ENCODE data around the gene CCDC197. TPM values are rescaled to one million over a fixed set of nuclear protein-coding genes. Genes with fewer than 3 reads are reported as not detected.

Gene CCDC197
- total RNA-seq, 1 experiment from 2014 or later: not detected

DNA sequence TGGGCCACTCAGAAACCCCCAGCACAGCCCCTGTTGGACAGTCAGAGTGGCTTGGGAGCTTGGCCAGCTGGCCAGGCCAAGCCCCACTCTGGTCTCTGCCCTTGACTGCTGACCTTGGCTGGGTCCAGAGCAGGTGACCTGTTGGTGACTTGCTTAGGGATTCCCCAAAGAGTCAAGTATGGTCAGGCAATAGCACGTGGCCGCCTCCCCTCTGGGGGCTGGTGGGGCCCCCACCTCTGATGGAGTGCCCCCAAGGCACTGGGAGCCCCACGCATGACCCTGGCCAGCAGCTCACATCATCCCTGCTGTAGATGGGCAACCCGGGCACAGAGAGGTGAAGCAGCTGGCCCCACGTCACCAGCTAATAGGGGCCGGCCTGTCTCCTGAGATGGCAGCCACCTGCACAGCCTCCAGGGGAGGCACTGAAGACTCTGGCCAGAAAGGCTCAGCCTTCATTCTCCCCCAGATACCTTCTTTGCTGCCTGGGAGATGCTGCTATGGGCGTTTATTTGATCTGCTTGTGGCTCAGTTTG is 1.8 kb downstream of the CCDC197 start:
- DNase-seq (ENCODE audit: low read depth): no peak

DNA sequence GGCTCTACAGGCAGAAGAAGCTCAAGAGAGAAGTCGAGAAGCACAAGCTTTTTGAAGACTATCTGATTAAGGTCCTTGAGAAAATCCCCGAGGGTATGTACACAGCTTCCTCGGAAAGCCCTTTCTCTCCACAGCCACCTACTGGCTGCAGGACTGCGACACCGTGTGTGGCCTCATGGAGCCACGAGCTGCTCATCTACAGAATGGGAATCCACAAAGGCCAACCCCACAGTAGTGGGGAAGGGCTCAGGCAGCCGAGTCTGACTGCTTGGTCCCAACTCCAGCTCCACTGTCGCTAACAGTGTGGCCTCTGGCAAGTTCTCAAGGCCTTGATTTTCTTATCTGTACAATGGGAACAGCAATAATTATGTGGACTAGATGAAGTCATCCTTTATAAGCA is 2.5 kb downstream of the CCDC197 start:
- no peak for DNase-seq (ENCODE audit: low read depth)

DNA sequence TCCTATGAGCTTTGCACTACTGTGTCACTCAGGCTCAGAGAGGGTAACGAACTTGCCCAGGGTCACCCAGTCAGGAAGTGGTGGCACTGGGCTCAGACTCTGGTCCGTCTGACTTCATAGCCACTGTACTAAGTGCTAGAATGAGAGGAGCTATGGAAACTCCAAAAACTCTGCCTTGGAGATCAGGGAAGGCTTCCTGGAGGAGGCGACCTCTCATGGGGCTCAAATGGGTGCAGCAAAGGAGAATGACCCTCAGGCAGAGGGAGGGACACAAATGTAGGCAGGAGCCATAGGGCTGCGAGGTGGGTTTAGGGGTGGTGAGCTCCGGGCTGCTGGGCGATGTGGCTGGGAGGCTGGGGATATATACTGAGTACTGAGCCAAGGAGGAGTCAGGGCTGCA is 3.2 kb downstream of the CCDC197 start:
- no peak for DNase-seq (ENCODE audit: low read depth)

DNA sequence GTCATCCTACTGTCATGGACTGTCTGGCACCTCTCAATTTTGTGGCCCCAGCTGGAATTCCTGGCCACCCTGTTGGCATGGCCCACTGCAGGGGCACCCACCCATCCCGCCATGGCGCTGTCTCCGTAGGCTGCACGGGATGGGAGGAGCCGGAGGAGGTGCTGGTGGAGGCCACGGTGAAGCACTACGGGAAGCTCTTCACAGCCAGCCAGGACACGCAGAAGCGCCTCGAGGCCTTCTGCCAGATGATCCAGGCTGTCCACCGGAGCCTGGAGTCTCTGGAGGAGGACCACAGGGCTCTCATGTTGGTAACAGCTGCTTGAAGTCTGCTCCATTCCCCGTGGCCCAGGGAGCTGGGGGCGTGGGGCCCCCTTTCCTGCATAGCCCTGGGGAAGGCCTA is 3.9 kb downstream of the CCDC197 start:
- DNase-seq (ENCODE audit: low read depth): no peak

DNA sequence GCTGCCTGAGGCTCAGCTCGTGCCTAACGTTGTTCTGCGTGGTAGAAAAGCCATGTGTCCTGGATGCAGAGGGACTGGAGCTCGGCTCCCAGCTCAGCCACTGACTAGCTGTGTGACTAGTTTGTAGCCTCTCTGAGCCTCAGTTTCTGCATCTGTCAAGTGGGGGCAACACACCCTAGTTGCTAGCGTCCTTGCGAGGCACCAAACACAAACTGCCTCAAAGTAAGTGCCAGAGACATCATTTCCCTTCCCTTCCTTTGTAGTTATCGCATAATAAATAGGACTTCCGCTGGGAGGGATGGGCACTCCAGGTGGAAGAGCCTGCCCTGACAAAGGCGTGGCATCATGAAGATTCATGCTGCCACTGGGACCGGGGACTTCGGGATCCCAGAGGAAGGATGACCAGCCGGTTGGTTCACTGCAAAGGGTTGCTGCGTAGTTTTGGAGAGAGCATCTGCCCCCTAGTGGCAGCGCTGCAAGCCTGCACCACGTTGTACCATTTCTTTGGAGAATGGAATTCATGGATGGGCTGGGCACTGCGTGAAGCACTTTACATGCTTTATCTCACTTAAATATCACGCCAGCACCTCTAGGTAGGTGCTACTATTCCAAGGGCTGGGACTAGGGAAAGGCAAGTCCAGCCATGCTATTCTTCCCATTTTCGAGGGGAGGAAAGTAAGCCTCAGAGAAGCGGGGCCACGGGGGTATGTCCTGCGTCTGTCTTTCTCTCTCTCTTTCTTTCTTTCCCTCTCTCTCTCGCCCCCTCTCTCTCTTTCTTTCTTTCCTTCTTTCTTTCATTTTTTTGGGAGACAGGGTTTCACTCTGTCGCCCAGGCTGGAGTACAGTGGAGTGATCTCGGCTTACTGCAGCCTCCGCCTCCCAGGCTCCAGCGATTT is 4.6 kb downstream of the CCDC197 start:
- peak; percentile 55 for DNase-seq (ENCODE audit: low read depth)

GRCh38 chr14:94003397-94003796 is 6.3 kb downstream of the CCDC197 start:
- DNase-seq (ENCODE audit: low read depth): no peak

DNA sequence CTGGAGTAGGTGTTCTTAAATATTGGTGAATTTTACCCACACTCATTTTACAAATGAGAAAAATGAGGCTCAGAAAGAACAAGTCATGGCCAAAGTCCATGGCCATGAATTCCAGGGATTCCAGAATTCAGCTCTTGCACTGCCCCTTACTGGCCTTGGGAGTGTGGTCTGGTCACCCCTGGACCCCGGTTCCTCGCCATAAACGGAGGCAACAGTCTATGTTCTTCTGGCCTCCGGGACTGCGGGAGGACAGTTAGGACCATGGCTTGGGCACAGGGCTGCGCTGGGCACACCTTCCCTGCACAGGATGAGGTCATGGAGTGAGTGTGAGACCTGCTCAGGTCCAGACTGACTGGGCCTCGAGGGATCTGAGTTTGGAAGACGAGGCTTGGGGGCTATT is 6.9 kb downstream of the CCDC197 start:
- no peak for DNase-seq (ENCODE audit: low read depth)

- no peak for DNase-seq (ENCODE audit: low read depth)
Observed at GRCh38 chr14:94005324-94006073, 8.4 kb downstream of the CCDC197 start.

DNA sequence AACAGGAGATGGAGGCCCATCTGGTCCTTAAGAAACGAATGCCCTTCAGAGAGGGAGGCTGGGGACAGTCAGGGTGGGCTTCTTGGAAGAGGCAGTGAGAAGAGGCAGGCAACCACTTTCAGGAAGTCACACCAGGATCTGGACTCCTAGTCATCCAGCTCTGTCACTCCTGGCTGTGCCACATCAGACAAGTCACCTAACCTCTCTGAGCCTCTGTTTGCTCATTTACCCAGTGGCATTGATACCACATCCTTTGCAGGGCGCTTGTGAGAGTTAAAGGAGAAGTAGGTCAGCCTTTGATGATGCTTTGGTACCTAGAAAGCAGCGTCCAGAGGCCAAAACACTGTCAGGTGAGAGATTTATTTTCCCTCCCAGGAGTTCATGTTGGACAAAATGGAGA is 11.1 kb downstream of the CCDC197 start:
- DNase-seq (ENCODE audit: low read depth): no peak

- DNase-seq (ENCODE audit: low read depth): peak; percentile 59
Observed at GRCh38 chr14:94009767-94010166, 12.7 kb downstream of the CCDC197 start.

GRCh38 chr14:94010625-94011024 is 13.5 kb downstream of the CCDC197 start:
- no peak for DNase-seq (ENCODE audit: low read depth)

DNA sequence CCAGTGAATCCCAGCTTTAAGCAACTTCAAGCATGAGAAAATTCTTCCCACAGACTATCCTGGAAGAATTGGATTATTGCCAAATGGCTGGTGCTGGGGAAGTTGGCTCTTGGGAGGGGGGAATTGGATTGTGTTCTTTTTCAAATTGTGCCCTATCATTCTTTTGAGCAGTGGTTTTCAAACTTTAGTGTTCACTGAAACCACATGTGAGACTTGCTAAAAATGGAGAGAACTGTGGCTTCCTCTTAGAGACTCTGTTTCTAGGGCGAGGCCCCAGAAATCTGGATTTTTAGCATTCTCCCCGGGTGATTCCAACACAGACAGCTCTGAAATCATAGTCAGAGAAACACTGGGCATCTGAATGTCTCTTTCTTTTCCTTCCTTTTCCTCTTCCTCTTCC is 14.7 kb downstream of the CCDC197 start:
- no peak for DNase-seq (ENCODE audit: low read depth)

DNA sequence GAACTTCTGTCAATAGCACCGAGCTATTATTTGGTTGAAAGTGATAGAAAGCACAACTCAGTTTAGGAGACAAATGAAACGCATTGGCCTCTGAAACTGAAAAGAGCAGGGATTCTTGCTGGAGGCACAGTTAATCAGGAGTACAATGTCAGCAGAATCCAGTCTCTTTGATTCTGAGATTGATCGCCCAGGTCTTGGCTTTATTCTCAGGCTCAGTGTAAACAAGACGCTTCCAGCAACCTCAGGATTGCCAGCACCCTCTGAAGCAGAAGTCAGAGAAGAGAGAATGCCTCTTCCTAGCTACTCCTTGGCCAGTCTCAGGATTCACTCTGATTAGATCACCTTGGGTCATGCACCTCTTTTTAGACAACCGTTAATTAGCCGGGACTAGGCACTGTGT is 17.3 kb downstream of the CCDC197 start:
- DNase-seq (ENCODE audit: low read depth): no peak

GRCh38 chr14:94015223-94015622 is 18.1 kb downstream of the CCDC197 start:
- DNase-seq (ENCODE audit: low read depth): no peak

DNA sequence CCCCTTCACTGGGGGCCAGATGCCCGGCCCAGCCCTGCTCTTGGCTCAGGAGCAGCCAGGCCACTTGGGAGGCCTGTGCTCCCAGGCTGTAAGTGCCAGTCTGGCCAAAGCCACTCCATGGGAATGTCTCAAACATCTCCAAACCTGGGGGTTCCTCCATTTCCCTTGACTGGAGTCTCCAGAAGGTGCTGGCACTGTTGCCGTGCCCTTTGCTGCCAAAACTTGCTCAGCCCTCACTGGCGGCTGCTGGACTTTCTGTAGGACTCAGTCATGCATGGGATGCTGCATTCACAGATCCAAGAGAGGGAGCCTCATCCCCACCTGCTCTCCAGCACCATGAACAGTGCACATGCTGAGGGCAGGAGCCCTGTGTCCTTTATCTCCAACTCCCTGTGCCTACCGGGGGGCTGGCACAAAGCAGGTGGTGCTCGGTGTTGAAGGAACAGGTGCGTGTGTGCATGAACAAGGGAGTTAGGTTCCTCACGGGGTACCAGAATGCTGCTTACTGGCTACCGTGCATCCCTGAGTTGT is 19.4 kb downstream of the CCDC197 start:
- DNase-seq (ENCODE audit: low read depth): no peak

DNA sequence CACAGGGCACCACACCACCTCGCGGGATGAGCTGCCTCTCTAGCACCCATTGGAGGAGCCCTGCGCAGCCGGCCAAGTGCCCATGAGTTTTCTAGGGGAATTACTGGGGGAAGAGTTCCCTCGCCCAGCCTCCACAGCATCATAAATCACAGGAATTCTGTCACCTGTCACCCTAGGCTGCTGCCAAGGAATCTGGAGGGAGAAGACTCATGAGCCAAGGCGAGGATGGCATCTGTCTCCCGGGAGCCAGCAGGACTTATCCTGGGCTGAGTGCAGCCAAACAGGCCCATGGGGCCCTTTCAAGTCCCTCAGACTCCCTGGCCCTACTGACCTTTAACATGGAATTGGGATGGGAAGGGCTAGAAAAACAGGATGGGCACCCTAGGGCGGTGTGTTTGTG is 21.2 kb downstream of the CCDC197 start:
- no peak for DNase-seq (ENCODE audit: low read depth)

DNA sequence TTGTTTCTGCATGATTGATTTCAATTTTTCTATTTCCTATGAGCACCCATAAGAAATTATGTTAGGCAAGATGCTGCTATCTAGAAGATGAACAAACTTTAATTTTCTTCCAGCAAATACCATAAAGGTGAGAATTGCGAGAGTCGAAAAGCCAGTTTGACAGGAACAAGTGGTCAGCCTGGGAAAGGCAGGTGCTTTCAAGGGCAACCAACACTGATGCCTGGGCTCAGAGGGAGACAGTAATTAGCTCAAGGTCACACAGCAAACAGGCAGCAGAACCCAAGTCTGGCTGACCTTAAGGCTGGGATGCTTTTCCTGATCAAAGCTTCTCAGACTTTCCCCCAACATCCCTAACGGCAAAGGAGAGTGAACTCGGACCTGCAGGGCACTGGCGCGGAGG is 22.2 kb downstream of the CCDC197 start:
- no peak for DNase-seq (ENCODE audit: low read depth)

GRCh38 chr14:94020267-94020666 is 23.2 kb downstream of the CCDC197 start:
- no peak for DNase-seq (ENCODE audit: low read depth)

DNA sequence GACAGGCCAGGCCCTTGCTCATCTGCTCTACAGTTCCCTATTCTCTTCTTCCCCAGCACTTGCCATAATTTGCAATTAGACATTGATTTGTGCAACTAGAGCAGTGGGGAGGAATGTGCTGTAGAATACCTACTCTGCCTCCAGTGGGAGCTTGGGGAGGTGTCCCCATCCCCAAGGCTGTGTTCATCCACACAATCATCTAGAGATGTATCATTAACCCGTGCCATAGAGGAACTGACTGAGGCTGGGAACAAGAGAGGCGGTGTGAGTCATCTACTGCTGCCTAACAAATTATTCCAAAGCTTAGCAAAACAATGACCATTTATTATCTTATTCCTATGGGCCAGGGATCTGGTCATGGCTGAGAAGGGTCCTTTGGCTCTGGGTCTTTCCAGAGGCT is 23.9 kb downstream of the CCDC197 start:
- peak; percentile 23 for DNase-seq (ENCODE audit: low read depth)

DNA sequence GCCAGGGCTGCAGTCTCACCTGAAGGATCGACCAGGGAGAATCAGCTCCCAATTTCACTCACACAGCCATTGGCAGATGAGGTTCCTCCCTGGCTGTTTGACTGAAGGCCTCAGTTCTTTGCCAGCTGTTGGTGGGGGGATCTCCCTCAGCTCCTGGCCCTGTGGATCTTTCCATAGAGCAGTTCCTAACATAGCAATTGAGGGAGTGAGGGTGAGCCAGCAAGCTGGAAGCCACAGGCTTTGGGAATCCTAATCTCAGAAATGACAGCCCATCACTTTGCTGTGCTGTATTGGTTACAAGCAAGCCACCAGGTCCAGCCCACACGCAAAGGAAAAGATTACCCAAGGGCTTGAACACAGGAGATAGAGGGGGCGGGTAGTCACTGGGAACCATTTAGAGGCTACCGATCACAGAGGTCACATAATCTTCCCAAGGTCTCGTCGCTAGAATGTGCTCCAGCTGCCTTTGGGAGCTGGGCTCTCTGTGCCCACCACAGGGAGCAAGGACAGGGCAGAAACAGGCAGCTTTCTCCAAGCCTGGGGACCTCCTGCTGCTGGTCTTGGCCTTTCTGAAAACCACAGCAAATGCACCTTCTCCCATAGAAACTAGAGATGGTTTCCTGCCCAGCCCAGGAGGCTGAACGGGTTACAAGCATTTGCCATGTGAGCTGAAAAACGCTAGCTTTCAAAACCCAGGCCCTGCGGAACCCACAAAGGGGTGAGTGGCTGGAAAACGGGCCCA is 24.5 kb downstream of the CCDC197 start:
- DNase-seq (ENCODE audit: low read depth): no peak

DNA sequence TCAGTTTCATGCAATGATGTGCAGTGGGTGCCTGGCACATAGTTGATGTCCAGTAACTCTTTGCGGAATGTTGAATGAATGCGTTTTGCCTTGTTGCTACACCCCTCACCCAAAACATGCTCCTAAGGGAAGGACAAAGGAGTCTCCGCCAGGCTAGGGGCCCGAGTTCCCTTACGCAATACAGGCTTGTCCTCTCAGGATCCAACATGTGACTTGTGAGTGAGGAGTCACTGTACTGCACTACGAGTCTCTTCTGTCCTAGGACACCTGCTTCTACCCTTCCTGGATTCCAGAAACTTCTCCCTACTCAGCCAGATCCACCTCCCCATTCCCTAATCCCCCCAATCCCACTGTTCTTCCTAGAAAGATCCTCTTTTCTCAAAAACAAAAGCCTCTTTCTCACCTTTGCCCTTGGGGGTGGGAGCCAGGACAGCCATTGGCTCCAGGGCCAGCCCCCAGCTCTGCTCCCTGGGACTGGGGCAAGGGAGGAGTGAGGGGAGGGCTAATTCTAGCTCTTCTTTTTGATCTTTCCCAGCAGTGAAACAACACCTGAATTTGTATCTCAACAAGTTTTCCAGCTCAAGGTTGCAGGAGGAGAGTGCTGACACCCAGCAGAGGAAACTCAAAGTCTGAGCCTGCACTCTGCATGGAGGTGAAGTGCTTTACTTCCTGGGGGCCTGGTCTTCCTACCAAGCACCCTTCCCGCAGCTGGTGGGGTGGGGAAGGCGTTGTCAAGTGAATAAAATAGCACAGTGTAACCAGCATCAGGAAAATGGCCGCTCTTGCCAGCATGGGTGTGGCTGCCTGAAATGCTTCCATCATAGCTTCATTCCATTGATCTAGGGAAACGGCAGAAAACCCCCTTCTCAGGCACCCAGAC is 25.7 kb downstream of the CCDC197 start:
- no peak for DNase-seq (ENCODE audit: low read depth)

All from M059J (cell line).